ENCODE data around the gene CFAP92. TPM values are rescaled to one million over a fixed set of nuclear protein-coding genes. Genes with fewer than 3 reads are reported as not detected.

The CFAP92 gene
- total RNA-seq, 1 donor, result not detected

GRCh38 chr3:129020691-129021090, 26.8 kb upstream of the CFAP92 start:
- peak; percentile 15 for DNase-seq (ENCODE audit: low read depth)
- TF ChIP-seq CTCF (IDR thresholded peaks at IDR 0.05; ENCODE audit: insufficient read depth, low read depth, low read length), result no peak
- no peak overlapping the region for H3K4me3 ChIP-seq (ENCODE audit: low read depth, low read length)

GRCh38 chr3:129019266-129019665, 25.4 kb upstream of the CFAP92 start:
- DNase-seq (ENCODE audit: low read depth), result peak; percentile 33
- no peak for TF ChIP-seq CTCF (IDR thresholded peaks at IDR 0.05; ENCODE audit: insufficient read depth, low read depth, low read length)
- H3K4me3 ChIP-seq (ENCODE audit: low read depth, low read length), result no peak overlapping the region

GRCh38 chr3:129018751-129019150, 24.9 kb upstream of the CFAP92 start:
- no peak overlapping the region for H3K4me3 ChIP-seq (ENCODE audit: low read depth, low read length)
- DNase-seq (ENCODE audit: low read depth), result no peak
- no peak for TF ChIP-seq CTCF (IDR thresholded peaks at IDR 0.05; ENCODE audit: insufficient read depth, low read depth, low read length)

GRCh38 chr3:129018271-129018670, 24.4 kb upstream of the CFAP92 start:
- DNase-seq (ENCODE audit: low read depth), result no peak
- H3K4me3 ChIP-seq (ENCODE audit: low read depth, low read length), result no peak overlapping the region
- no peak for TF ChIP-seq CTCF (IDR thresholded peaks at IDR 0.05; ENCODE audit: insufficient read depth, low read depth, low read length)

GRCh38 chr3:129017484-129017899, 23.6 kb upstream of the CFAP92 start:
- no peak overlapping the region for H3K4me3 ChIP-seq (ENCODE audit: low read depth, low read length)
- no peak for TF ChIP-seq CTCF (IDR thresholded peaks at IDR 0.05; ENCODE audit: insufficient read depth, low read depth, low read length)
- DNase-seq (ENCODE audit: low read depth), result no peak

- no peak overlapping the region for H3K4me3 ChIP-seq (ENCODE audit: low read depth, low read length)
- peak; percentile 43 for DNase-seq (ENCODE audit: low read depth)
- no peak for TF ChIP-seq CTCF (IDR thresholded peaks at IDR 0.05; ENCODE audit: insufficient read depth, low read depth, low read length)
Measured at GRCh38 chr3:129016720-129017483, 23.0 kb upstream of the CFAP92 start.

GRCh38 chr3:129016356-129016719, 22.5 kb upstream of the CFAP92 start:
- no peak overlapping the region for H3K4me3 ChIP-seq (ENCODE audit: low read depth, low read length)
- no peak for TF ChIP-seq CTCF (IDR thresholded peaks at IDR 0.05; ENCODE audit: insufficient read depth, low read depth, low read length)
- DNase-seq (ENCODE audit: low read depth), result no peak
